Sigmoid colon (tissue), 4 donors: ENCODE measurements around the gene PRMT5.

Experiments
- POLR2AphosphoS5 ChIP-seq, 4 donors: sonication (generic); formaldehyde crosslinking; IDR thresholded peaks; one replicate each; pipeline ENCODE4 v1.6.1; 2017; ENCODE audit warnings: antibody characterized with exemption in 4 of 4
- TF ChIP-seq, protein P1 (sequence below), 4 experiments: fragments of 450-650 bp in 3 of 4; fragments of 200-600 bp in 1 of 4; IDR thresholded peaks; one replicate each; pipeline ENCODE4 v1.5.1; 2016 to 2019; ENCODE audit warnings: antibody characterized with exemption in 4 of 4, mild to moderate bottlenecking in 3 of 4, moderate library complexity in 2 of 4

DNA sequence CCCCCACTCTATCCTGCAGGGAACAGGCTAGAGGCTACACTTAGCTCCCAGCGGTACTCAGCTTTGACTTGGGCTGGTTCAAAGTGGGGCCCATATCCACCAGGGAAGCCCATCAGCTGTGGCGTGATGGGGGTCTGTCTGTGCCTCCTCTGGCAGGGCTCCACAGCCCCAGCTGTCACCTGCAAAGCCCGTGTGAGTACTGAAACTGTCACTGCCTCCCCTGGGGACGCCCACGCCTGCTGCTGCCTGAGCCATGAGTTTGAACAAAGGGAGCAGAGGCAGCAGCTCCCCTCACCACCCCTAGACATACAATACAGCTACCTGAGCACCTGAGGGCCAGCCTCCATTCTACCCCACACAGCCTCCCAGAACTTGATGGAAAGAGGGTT is 41.2 kb downstream of the PRMT5 start:
- no peak for TF ChIP-seq POLR2AphosphoS5 (IDR thresholded peaks at IDR 0.05)
- TF ChIP-seq, protein P1, sequence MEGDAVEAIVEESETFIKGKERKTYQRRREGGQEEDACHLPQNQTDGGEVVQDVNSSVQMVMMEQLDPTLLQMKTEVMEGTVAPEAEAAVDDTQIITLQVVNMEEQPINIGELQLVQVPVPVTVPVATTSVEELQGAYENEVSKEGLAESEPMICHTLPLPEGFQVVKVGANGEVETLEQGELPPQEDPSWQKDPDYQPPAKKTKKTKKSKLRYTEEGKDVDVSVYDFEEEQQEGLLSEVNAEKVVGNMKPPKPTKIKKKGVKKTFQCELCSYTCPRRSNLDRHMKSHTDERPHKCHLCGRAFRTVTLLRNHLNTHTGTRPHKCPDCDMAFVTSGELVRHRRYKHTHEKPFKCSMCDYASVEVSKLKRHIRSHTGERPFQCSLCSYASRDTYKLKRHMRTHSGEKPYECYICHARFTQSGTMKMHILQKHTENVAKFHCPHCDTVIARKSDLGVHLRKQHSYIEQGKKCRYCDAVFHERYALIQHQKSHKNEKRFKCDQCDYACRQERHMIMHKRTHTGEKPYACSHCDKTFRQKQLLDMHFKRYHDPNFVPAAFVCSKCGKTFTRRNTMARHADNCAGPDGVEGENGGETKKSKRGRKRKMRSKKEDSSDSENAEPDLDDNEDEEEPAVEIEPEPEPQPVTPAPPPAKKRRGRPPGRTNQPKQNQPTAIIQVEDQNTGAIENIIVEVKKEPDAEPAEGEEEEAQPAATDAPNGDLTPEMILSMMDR (IDR thresholded peaks at IDR 0.05) = no peak
